H9 (cell line): ENCODE data around the gene MYO5B. TPM values are rescaled to one million over a fixed set of nuclear protein-coding genes. Genes with fewer than 3 reads are reported as not detected.
A peak's percentile ranks its signal among the peaks of the same experiment; 100 is the strongest.

Experiments used
- DNase-seq: peaks from one replicate; pipeline ENCODE4 v3.0.0-alpha.2; 2017
- H2AFZ ChIP-seq: one replicate; pipeline ENCODE4 v1.6.1; 2013; ENCODE audit warnings: mild to moderate bottlenecking, low read length, control low read depth, moderate library complexity
- H2AK5ac ChIP-seq: 2 replicates; pipeline ENCODE4 v1.6.1; 2013; ENCODE audit warnings: low read length, control low read depth, mixed read lengths; ENCODE audit not compliant: insufficient read length
- H2BK120ac ChIP-seq: one replicate; pipeline ENCODE4 v1.6.1; 2013; ENCODE audit warnings: low read depth, mild to moderate bottlenecking, low read length, control low read depth, inconsistent platforms; ENCODE audit not compliant: poor library complexity, severe bottlenecking
- H2BK12ac ChIP-seq: 2 replicates; pipeline ENCODE4 v1.6.1; 2013; ENCODE audit warnings: low read length, control low read depth, mixed read lengths, low read depth; ENCODE audit not compliant: insufficient read length
- H2BK15ac ChIP-seq: 2 replicates; pipeline ENCODE4 v1.6.1; 2013; ENCODE audit warnings: low read depth, low read length, control low read depth
- H2BK20ac ChIP-seq: one replicate; pipeline ENCODE4 v1.6.1; 2013; ENCODE audit warnings: low read depth, mild to moderate bottlenecking, low read length, control low read depth, inconsistent platforms; ENCODE audit not compliant: poor library complexity, severe bottlenecking
- H2BK5ac ChIP-seq: 2 replicates; pipeline ENCODE4 v1.6.1; 2013; ENCODE audit warnings: low read length, control low read depth, mixed read lengths; ENCODE audit not compliant: insufficient read length
- H3K14ac ChIP-seq: 2 replicates; pipeline ENCODE4 v1.6.1; 2013; ENCODE audit warnings: low read length, control low read depth; ENCODE audit not compliant: insufficient read depth
- H3K18ac ChIP-seq: 2 replicates; pipeline ENCODE4 v1.6.1; 2013; ENCODE audit warnings: low read depth, mild to moderate bottlenecking, mixed read lengths, low read length, control low read depth; ENCODE audit not compliant: insufficient read length
- H3K23ac ChIP-seq: 2 replicates; pipeline ENCODE4 v1.6.1; 2013; ENCODE audit warnings: low read length, control low read depth, mixed read lengths, low read depth; ENCODE audit not compliant: insufficient read length
- H3K23me2 ChIP-seq: 2 replicates; pipeline ENCODE4 v1.6.1; 2013; ENCODE audit warnings: low read depth, mild to moderate bottlenecking, mixed read lengths, low read length, control low read depth; ENCODE audit not compliant: insufficient read length, poor library complexity, severe bottlenecking
- H3K27ac ChIP-seq: 2 replicates; pipeline ENCODE4 v1.5.1; 2013; ENCODE audit warnings: low read length, control low read depth, mixed read lengths, low read depth; ENCODE audit not compliant: insufficient read length
- H3K27me3 ChIP-seq: 2 replicates; pipeline ENCODE4 v1.6.1; 2013; ENCODE audit warnings: low read length, control low read depth, inconsistent platforms; ENCODE audit not compliant: insufficient read depth
- H3K4ac ChIP-seq: 2 replicates; pipeline ENCODE4 v1.6.1; 2013; ENCODE audit warnings: low read depth, mild to moderate bottlenecking, control low read depth, inconsistent platforms, low read length, moderate library complexity
- H3K4me1 ChIP-seq: 2 replicates; pipeline ENCODE4 v1.6.1; 2013; ENCODE audit warnings: low read length, control low read depth, inconsistent platforms; ENCODE audit not compliant: insufficient read depth
- H3K4me2 ChIP-seq: 2 replicates; pipeline ENCODE4 v1.6.1; 2013; ENCODE audit warnings: low read length, control low read depth, mixed read lengths; ENCODE audit not compliant: insufficient read length, insufficient read depth
- H3K56ac ChIP-seq: 2 replicates; pipeline ENCODE4 v1.6.1; 2013; ENCODE audit warnings: low read depth, mild to moderate bottlenecking, mixed read lengths, low read length, control low read depth; ENCODE audit not compliant: insufficient read length
- H3K79me1 ChIP-seq: 2 replicates; pipeline ENCODE4 v1.6.1; 2013; ENCODE audit warnings: low read depth, mild to moderate bottlenecking, moderate library complexity, low read length, control low read depth, inconsistent platforms; ENCODE audit not compliant: insufficient read depth, poor library complexity, severe bottlenecking
- H3K79me2 ChIP-seq: 2 replicates; pipeline ENCODE4 v1.6.1; 2013; ENCODE audit warnings: low read length, control low read depth, inconsistent platforms; ENCODE audit not compliant: insufficient read depth
- H3K9ac ChIP-seq: 2 replicates; pipeline ENCODE4 v1.6.1; 2013; ENCODE audit warnings: low read length, control low read depth, mixed read lengths; ENCODE audit not compliant: insufficient read length; ENCODE audit errors: extremely low read depth
- H3K9me3 ChIP-seq: one replicate; pipeline ENCODE4 v1.6.1; 2013; ENCODE audit warnings: low read depth, low read length, inconsistent platforms; ENCODE audit not compliant: control insufficient read depth
- H3T11ph ChIP-seq: one replicate; pipeline ENCODE4 v1.6.1; 2013; ENCODE audit warnings: mild to moderate bottlenecking, low read length, control low read depth, inconsistent platforms
- H4K20me1 ChIP-seq: one replicate; pipeline ENCODE4 v1.6.1; 2013; ENCODE audit not compliant: control insufficient read depth, insufficient read length, insufficient read depth
- H4K5ac ChIP-seq: 2 replicates; pipeline ENCODE4 v1.6.1; 2013; ENCODE audit warnings: low read depth, mild to moderate bottlenecking, mixed read lengths, low read length, control low read depth; ENCODE audit not compliant: insufficient read length
- H4K8ac ChIP-seq: replicated peaks from 2 replicates; pipeline ENCODE4 v1.6.1; 2013; ENCODE audit warnings: low read length, control low read depth, mixed read lengths, low read depth; ENCODE audit not compliant: insufficient read length
- H4K91ac ChIP-seq: 2 replicates; pipeline ENCODE4 v1.6.1; 2013; ENCODE audit warnings: low read depth, mild to moderate bottlenecking, moderate library complexity, mixed read lengths, low read length, control low read depth; ENCODE audit not compliant: insufficient read length
- H3K27ac Mint-ChIP-seq, 3 experiments: 2 replicates in 2 of 3; 3 replicates in 1 of 3; pipeline ENCODE4 v1.8.0; 2020 to 2021; ENCODE audit warnings: mixed read lengths in 3 of 3, mild to moderate bottlenecking in 1 of 3, moderate library complexity in 1 of 3
- H3K27me3 Mint-ChIP-seq: 2 replicates; pipeline ENCODE4 v1.8.0; 2021; ENCODE audit warnings: low read depth, mild to moderate bottlenecking, moderate library complexity, mixed read lengths
- H3K36me3 Mint-ChIP-seq, 3 experiments: 2 replicates in 2 of 3; 3 replicates in 1 of 3; pipeline ENCODE4 v1.8.0; 2020 to 2021; ENCODE audit warnings: low read depth in 3 of 3, mixed read lengths in 3 of 3; ENCODE audit not compliant: insufficient read depth in 1 of 3
- H3K4me1 Mint-ChIP-seq, 2 experiments: 2 replicates each; pipeline ENCODE4 v1.8.0; 2020; ENCODE audit warnings: mixed read lengths in 2 of 2
- H3K4me3 Mint-ChIP-seq, 2 experiments: 2 replicates in 1 of 2; 3 replicates in 1 of 2; pipeline ENCODE4 v1.8.0; 2020 to 2021; ENCODE audit warnings: mild to moderate bottlenecking in 2 of 2, mixed read lengths in 2 of 2, moderate library complexity in 1 of 2
- H3K9me3 Mint-ChIP-seq, 2 experiments: 2 replicates in 1 of 2; 3 replicates in 1 of 2; pipeline ENCODE4 v1.8.0; 2020; ENCODE audit warnings: mild to moderate bottlenecking in 2 of 2, mixed read lengths in 2 of 2, moderate library complexity in 1 of 2
- WGBS: extraction: QIAGEN DNeasy Blood & Tissue Kit; methylation state at CpG from one replicate; pipeline ENCODE4 v1.1.7; 2013; ENCODE audit warnings: missing lambda C conversion rate, low lambda C conversion rate, mixed read lengths; ENCODE audit not compliant: insufficient read length; ENCODE audit errors: extremely low coverage; 5-methylcytosine and 5-hydroxymethylcytosine counted together
- total RNA-seq: library from RNA; stranded (reverse); gene quantifications from 2 replicates; pipeline ENCODE4 v1.2.1, GENCODE V29; 2021
- TF ChIP-seq, protein P1 (sequence below): fragments of 200-600 bp; sonication (generic); conservative IDR thresholded peaks from 3 replicates; pipeline ENCODE4 v1.8.0; 2021; ENCODE audit warnings: antibody characterized with exemption, mild to moderate bottlenecking

MYO5B gene
- total RNA-seq, 1 experiment from 2014 or later: 9.3 TPM

DNA sequence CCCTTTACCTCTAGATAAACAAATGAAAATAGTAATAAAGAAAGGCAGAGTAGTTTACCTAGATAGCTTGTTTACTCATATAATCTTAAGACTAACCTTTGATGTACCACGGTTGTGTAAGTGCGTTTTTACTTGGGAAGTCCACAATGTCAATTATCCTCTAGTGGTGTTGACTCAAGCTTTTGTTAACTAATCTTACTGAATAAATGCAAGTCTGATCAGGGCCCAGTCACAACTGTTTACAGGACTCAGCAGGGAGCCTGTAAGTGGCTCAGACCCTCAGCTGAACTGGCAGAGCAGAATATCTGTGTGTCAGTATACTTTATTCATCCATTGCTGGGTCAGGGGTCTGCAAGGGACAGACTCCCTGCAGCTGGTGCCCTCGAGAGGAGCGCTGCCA lies 283.5 kb downstream of the MYO5B start:
- no peak overlapping the region for H3K14ac ChIP-seq
- no peaks in the 10 kb centered on the region for H3K79me1 ChIP-seq
- H3K27ac ChIP-seq: no peak overlapping the region
- H4K91ac ChIP-seq: no peak overlapping the region
- no CpG with 5 or more reads among the region's 4 CpGs for WGBS
- H3K23ac ChIP-seq: no peak overlapping the region
- no peak overlapping the region for H2AFZ ChIP-seq
- no peak for DNase-seq
- H3K9me3 ChIP-seq: no peaks in the 10 kb centered on the region
- no peaks in the 10 kb centered on the region for H3K79me2 ChIP-seq
- no peak overlapping the region for H2BK20ac ChIP-seq
- H4K5ac ChIP-seq: no peak overlapping the region
- Mint-ChIP-seq H3K4me1 (peaks cover 16 to 19% of the 10 kb centered on the region in 2 experiments), H3K36me3 (peaks cover 2 to 20% (median 14%) of the 10 kb centered on the region in 3 experiments), H3K9me3 (peaks cover 9 to 17% of the 10 kb centered on the region in 2 experiments), H3K4me3 (no peak overlapping the region), H3K27me3 (peaks cover 18% of the 10 kb centered on the region), H3K27ac (peak overlapping the region in 2 of 3 experiments; percentile 29 to 63; a peak in 1 of 7 replicates)
- H3K56ac ChIP-seq: no peak overlapping the region
- TF ChIP-seq, protein P1, sequence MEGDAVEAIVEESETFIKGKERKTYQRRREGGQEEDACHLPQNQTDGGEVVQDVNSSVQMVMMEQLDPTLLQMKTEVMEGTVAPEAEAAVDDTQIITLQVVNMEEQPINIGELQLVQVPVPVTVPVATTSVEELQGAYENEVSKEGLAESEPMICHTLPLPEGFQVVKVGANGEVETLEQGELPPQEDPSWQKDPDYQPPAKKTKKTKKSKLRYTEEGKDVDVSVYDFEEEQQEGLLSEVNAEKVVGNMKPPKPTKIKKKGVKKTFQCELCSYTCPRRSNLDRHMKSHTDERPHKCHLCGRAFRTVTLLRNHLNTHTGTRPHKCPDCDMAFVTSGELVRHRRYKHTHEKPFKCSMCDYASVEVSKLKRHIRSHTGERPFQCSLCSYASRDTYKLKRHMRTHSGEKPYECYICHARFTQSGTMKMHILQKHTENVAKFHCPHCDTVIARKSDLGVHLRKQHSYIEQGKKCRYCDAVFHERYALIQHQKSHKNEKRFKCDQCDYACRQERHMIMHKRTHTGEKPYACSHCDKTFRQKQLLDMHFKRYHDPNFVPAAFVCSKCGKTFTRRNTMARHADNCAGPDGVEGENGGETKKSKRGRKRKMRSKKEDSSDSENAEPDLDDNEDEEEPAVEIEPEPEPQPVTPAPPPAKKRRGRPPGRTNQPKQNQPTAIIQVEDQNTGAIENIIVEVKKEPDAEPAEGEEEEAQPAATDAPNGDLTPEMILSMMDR: no peak
- H3T11ph ChIP-seq: no peak overlapping the region
- no peaks in the 10 kb centered on the region for H3K23me2 ChIP-seq
- no peak overlapping the region for H2BK15ac ChIP-seq
- H3K9ac ChIP-seq: no peak overlapping the region
- H4K20me1 ChIP-seq: no peaks in the 10 kb centered on the region
- no peak overlapping the region for H4K8ac ChIP-seq
- H3K4ac ChIP-seq: no peak overlapping the region
- no peaks in the 10 kb centered on the region for H3K27me3 ChIP-seq
- H2AK5ac ChIP-seq: no peak overlapping the region
- H2BK12ac ChIP-seq: no peak overlapping the region
- peaks cover 5% of the 10 kb centered on the region for H3K4me1 ChIP-seq
- H2BK5ac ChIP-seq: no peak overlapping the region
- no peak overlapping the region for H3K4me2 ChIP-seq
- no peak overlapping the region for H2BK120ac ChIP-seq
- no peak overlapping the region for H3K18ac ChIP-seq
